Trophoblast cell (in vitro differentiated cells and primary cell): ENCODE measurements around the gene NFU1.
A peak's percentile ranks its signal among the peaks of the same experiment; 100 is the strongest.

ENCODE experiments used
- DNase-seq, 2 donors: peaks; one replicate each; pipeline ENCODE4 v3.0.0-alpha.2; 2016
- H2AFZ ChIP-seq: 2 replicates; pipeline ENCODE4 v1.6.1; 2013; ENCODE audit warnings: low read length, moderate library complexity, mild to moderate bottlenecking; ENCODE audit not compliant: insufficient read depth, poor library complexity
- H2AK5ac ChIP-seq: 2 replicates; pipeline ENCODE4 v1.6.1; 2013; ENCODE audit warnings: mild to moderate bottlenecking, low read length
- H2BK120ac ChIP-seq: 2 replicates; pipeline ENCODE4 v1.6.1; 2013; ENCODE audit warnings: low read length, mild to moderate bottlenecking, moderate library complexity; ENCODE audit not compliant: insufficient read depth, poor library complexity
- H2BK12ac ChIP-seq: 2 replicates; pipeline ENCODE4 v1.6.1; 2013; ENCODE audit warnings: mild to moderate bottlenecking, low read length, moderate library complexity
- H2BK5ac ChIP-seq: 2 replicates; pipeline ENCODE4 v1.6.1; 2013; ENCODE audit warnings: low read length, low read depth, moderate library complexity, mild to moderate bottlenecking; ENCODE audit not compliant: poor library complexity
- H3K14ac ChIP-seq: 2 replicates; pipeline ENCODE4 v1.6.1; 2013; ENCODE audit warnings: mild to moderate bottlenecking, low read length
- H3K18ac ChIP-seq: 2 replicates; pipeline ENCODE4 v1.6.1; 2013; ENCODE audit warnings: mild to moderate bottlenecking, low read length
- H3K23ac ChIP-seq: 2 replicates; pipeline ENCODE4 v1.6.1; 2013; ENCODE audit warnings: low read length
- H3K27ac ChIP-seq: 2 replicates; pipeline ENCODE4 v1.5.1; 2013; ENCODE audit warnings: low read depth, mild to moderate bottlenecking, inconsistent platforms, low read length, moderate library complexity
- H3K27me3 ChIP-seq: 2 replicates; pipeline ENCODE4 v1.6.1; 2013; ENCODE audit warnings: inconsistent platforms, mild to moderate bottlenecking, low read length, moderate library complexity; ENCODE audit not compliant: insufficient read depth
- H3K36me3 ChIP-seq, 2 experiments: 1 replicate in 1 of 2; 2 replicates in 1 of 2; pipeline ENCODE4 v1.6.1; 2013; ENCODE audit warnings: low read length in 2 of 2, mild to moderate bottlenecking in 2 of 2, moderate library complexity in 1 of 2; ENCODE audit not compliant: insufficient read depth in 2 of 2, control insufficient read depth in 1 of 2
- H3K4ac ChIP-seq: 2 replicates; pipeline ENCODE4 v1.6.1; 2013; ENCODE audit warnings: low read depth, mild to moderate bottlenecking, low read length, moderate library complexity
- H3K4me1 ChIP-seq, 2 experiments: 1 replicate in 1 of 2; 2 replicates in 1 of 2; pipeline ENCODE4 v1.6.1; 2013; ENCODE audit warnings: low read length in 2 of 2, mild to moderate bottlenecking in 2 of 2, moderate library complexity in 1 of 2; ENCODE audit not compliant: insufficient read depth in 2 of 2, control insufficient read depth in 1 of 2
- H3K4me2 ChIP-seq: 2 replicates; pipeline ENCODE4 v1.6.1; 2013; ENCODE audit warnings: inconsistent platforms, mild to moderate bottlenecking, low read length, moderate library complexity
- H3K4me3 ChIP-seq: 2 replicates; pipeline ENCODE4 v1.5.1; 2013; ENCODE audit warnings: mild to moderate bottlenecking, low read depth, low read length, inconsistent platforms
- H3K79me1 ChIP-seq: one replicate; pipeline ENCODE4 v1.6.1; 2013; ENCODE audit warnings: low read length
- H3K79me2 ChIP-seq: 2 replicates; pipeline ENCODE4 v1.6.1; 2013; ENCODE audit warnings: low read length, mild to moderate bottlenecking; ENCODE audit not compliant: control insufficient read depth, insufficient read depth, poor library complexity
- H3K9ac ChIP-seq: 2 replicates; pipeline ENCODE4 v1.6.1; 2013; ENCODE audit warnings: mild to moderate bottlenecking, low read length
- H3K9me3 ChIP-seq: 2 replicates; pipeline ENCODE4 v1.6.1; 2013; ENCODE audit warnings: low read depth, mild to moderate bottlenecking, control low read depth, inconsistent platforms, low read length; ENCODE audit not compliant: insufficient read depth
- H4K12ac ChIP-seq: 2 replicates; pipeline ENCODE4 v1.6.1; 2013; ENCODE audit warnings: low read depth, mild to moderate bottlenecking, low read length, moderate library complexity
- H4K8ac ChIP-seq: 2 replicates; pipeline ENCODE4 v1.6.1; 2013; ENCODE audit warnings: low read depth, mild to moderate bottlenecking, low read length, moderate library complexity
- H4K91ac ChIP-seq: one replicate; pipeline ENCODE4 v1.6.1; 2013; ENCODE audit warnings: low read depth, mild to moderate bottlenecking, low read length, moderate library complexity
- WGBS: extraction: QIAGEN DNeasy Blood & Tissue Kit; methylation state at CpG from one replicate; pipeline ENCODE4 v1.1.7; 2013; ENCODE audit warnings: missing lambda C conversion rate; ENCODE audit not compliant: insufficient read length, insufficient coverage; ENCODE audit errors: extremely low coverage; 5-methylcytosine and 5-hydroxymethylcytosine counted together

NFU1 gene

GRCh38 chr2:69386789-69387734 is 50.2 kb downstream of the NFU1 start, which contains the start of gene GFPT1:
GFPT1 (minus strand) TSS chr2:69387227; CDS start chr2:69387071, 156 bp downstream.
- no peak within 1 kb of the TSS for H3K23ac ChIP-seq
- no peak within 1 kb of the TSS for H2BK12ac ChIP-seq
- peaks cover 2 to 9% of the 10 kb centered on the region in 2 experiments for H3K4me1 ChIP-seq
- peak within 1 kb of the TSS; percentile 100 for H3K4me3 ChIP-seq
- H3K9ac ChIP-seq = peak within 1 kb of the TSS; percentile 94
- peak within 1 kb of the TSS; percentile 82 for H2AFZ ChIP-seq
- H3K4ac ChIP-seq = peak within 1 kb of the TSS; percentile 98
- WGBS = no CpG with 5 or more reads among the region's 97 CpGs
- H3K27ac ChIP-seq = peak within 1 kb of the TSS; percentile 84
- H3K36me3 ChIP-seq = peaks cover 0 to 2% of the 10 kb centered on the region in 2 experiments
- H3K27me3 ChIP-seq = no peaks in the 10 kb centered on the region
- H3K79me1 ChIP-seq = peaks cover 12% of the 10 kb centered on the region
- H3K14ac ChIP-seq = peak within 1 kb of the TSS; percentile 84
- peak within 1 kb of the TSS; percentile 63 for H3K18ac ChIP-seq
- H2BK5ac ChIP-seq = peak within 1 kb of the TSS; percentile 90
- H4K91ac ChIP-seq = peak within 1 kb of the TSS; percentile 94
- H3K79me2 ChIP-seq = peaks cover 14% of the 10 kb centered on the region
- H2AK5ac ChIP-seq = peak within 1 kb of the TSS; percentile 85
- peak within 1 kb of the TSS; percentile 78 for H3K4me2 ChIP-seq
- peak within 1 kb of the TSS; percentile 90 for H4K12ac ChIP-seq
- no peaks in the 10 kb centered on the region for H3K9me3 ChIP-seq
- peak within 1 kb of the TSS; percentile 94 for H2BK120ac ChIP-seq
- peak; percentile 99 for DNase-seq
- peak within 1 kb of the TSS; percentile 94 for H4K8ac ChIP-seq

- Histone ChIP-seq H2AFZ (no peak overlapping the region), H3K4me3 (peak overlapping the region; percentile 100), H3K4me1 (peaks cover 2 to 9% of the 10 kb centered on the region in 2 experiments), H3K23ac (no peak overlapping the region), H3K36me3 (peaks cover 0 to 2% of the 10 kb centered on the region in 2 experiments), H3K27ac (peak overlapping the region; percentile 81), H3K14ac (peak overlapping the region; percentile 47), H3K18ac (no peak overlapping the region), H3K27me3 (no peaks in the 10 kb centered on the region), H3K4ac (peak overlapping the region; percentile 98), H2AK5ac (peak overlapping the region; percentile 57), H3K9me3 (no peaks in the 10 kb centered on the region), H4K91ac (peak overlapping the region; percentile 94), H3K79me2 (peaks cover 20% of the 10 kb centered on the region), H4K12ac (peak overlapping the region; percentile 36), H3K4me2 (peak overlapping the region; percentile 78), H4K8ac (peak overlapping the region; percentile 94), H3K9ac (peak overlapping the region; percentile 94), H3K79me1 (peaks cover 12% of the 10 kb centered on the region), H2BK120ac (no peak overlapping the region), H2BK5ac (peak overlapping the region; percentile 52), H2BK12ac (no peak overlapping the region)
- no peak for DNase-seq
- WGBS = no CpG with 5 or more reads among the region's 6 CpGs
Observed at GRCh38 chr2:69386360-69386759, 50.9 kb downstream of the NFU1 start.

DNA sequence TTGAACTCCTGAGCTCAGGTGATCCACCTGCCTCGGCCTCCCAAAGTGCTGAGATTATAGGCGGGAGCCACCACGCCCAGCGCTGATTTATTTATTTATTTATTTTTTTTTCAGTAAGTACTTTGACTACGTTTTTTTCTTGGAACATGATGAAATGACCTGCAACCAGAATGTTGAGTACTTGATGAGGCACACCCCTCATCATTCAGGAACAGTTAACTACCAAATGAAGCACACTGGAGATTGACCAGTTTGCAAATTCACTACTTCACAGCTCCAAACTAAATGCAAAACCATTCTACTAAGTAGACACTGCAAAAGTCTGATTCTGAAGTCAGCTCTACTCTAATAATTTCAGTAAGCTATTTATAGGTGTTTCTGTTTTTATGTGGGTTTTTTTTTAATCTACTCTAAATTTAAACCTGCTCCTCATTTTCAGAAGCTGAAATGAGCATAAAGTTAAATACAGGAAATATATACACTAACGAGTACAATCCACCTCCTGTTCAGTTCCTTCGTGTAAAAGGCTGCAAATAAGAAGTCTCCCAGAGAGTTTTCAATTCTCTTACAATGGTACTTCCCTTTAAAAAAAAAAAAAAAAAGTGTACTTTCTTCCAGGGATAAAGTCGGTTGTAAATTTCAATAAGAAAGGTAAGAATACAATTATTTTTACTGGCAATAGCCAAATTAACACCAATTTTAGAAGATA is 51.6 kb downstream of the NFU1 start:
- no peaks in the 10 kb centered on the region for H3K27me3 ChIP-seq
- no peak overlapping the region for H3K18ac ChIP-seq
- H4K91ac ChIP-seq = no peak overlapping the region
- H3K9ac ChIP-seq = no peak overlapping the region
- H3K79me1 ChIP-seq = peaks cover 12% of the 10 kb centered on the region
- H3K4ac ChIP-seq = peak overlapping the region; percentile 90
- no peak overlapping the region for H2BK12ac ChIP-seq
- H3K14ac ChIP-seq = no peak overlapping the region
- H3K79me2 ChIP-seq = peaks cover 22% of the 10 kb centered on the region
- no peaks in the 10 kb centered on the region for H3K9me3 ChIP-seq
- WGBS = no CpG with 5 or more reads among the region's 8 CpGs
- no peak overlapping the region for H3K27ac ChIP-seq
- H3K4me1 ChIP-seq = peaks cover 2 to 9% of the 10 kb centered on the region in 2 experiments
- H3K23ac ChIP-seq = no peak overlapping the region
- no peak overlapping the region for H3K4me3 ChIP-seq
- H3K36me3 ChIP-seq = peaks cover 0 to 2% of the 10 kb centered on the region in 2 experiments
- no peak overlapping the region for H2BK120ac ChIP-seq
- DNase-seq = peak; percentile 16 to 68
- no peak overlapping the region for H2AFZ ChIP-seq
- H2AK5ac ChIP-seq = no peak overlapping the region
- no peak overlapping the region for H4K12ac ChIP-seq
- no peak overlapping the region for H3K4me2 ChIP-seq
- no peak overlapping the region for H4K8ac ChIP-seq
- no peak overlapping the region for H2BK5ac ChIP-seq

GRCh38 chr2:69384618-69385081 is 52.6 kb downstream of the NFU1 start:
- Histone ChIP-seq H3K4me3 (no peak overlapping the region), H3K23ac (no peak overlapping the region)
- no CpG with 5 or more reads among the region's 5 CpGs for WGBS

More at GRCh38 chr2:69384618-69385081, 52.6 kb downstream of the NFU1 start:
- Histone ChIP-seq H3K4me2 (no peak overlapping the region), H3K9ac (no peak overlapping the region), H3K18ac (no peak overlapping the region), H3K27ac (no peak overlapping the region), H2AFZ (no peak overlapping the region), H2BK5ac (no peak overlapping the region), H3K36me3 (peaks cover 0 to 2% of the 10 kb centered on the region in 2 experiments), H3K4ac (peak overlapping the region; percentile 91), H3K79me2 (peaks cover 22% of the 10 kb centered on the region), H3K27me3 (no peaks in the 10 kb centered on the region), H2AK5ac (no peak overlapping the region), H4K12ac (no peak overlapping the region), H3K79me1 (peaks cover 12% of the 10 kb centered on the region), H2BK120ac (no peak overlapping the region), H4K8ac (no peak overlapping the region), H2BK12ac (no peak overlapping the region), H3K14ac (no peak overlapping the region), H3K4me1 (peaks cover 2 to 9% of the 10 kb centered on the region in 2 experiments), H4K91ac (no peak overlapping the region), H3K9me3 (no peaks in the 10 kb centered on the region)
- DNase-seq = peak; percentile 15 to 76
